ENCODE data around the gene CMSS1. TPM values are rescaled to one million over a fixed set of nuclear protein-coding genes. Genes with fewer than 3 reads are reported as not detected.

The CMSS1 gene
- total RNA-seq, 1 experiment from 2014 or later = 70.6 TPM

DNA sequence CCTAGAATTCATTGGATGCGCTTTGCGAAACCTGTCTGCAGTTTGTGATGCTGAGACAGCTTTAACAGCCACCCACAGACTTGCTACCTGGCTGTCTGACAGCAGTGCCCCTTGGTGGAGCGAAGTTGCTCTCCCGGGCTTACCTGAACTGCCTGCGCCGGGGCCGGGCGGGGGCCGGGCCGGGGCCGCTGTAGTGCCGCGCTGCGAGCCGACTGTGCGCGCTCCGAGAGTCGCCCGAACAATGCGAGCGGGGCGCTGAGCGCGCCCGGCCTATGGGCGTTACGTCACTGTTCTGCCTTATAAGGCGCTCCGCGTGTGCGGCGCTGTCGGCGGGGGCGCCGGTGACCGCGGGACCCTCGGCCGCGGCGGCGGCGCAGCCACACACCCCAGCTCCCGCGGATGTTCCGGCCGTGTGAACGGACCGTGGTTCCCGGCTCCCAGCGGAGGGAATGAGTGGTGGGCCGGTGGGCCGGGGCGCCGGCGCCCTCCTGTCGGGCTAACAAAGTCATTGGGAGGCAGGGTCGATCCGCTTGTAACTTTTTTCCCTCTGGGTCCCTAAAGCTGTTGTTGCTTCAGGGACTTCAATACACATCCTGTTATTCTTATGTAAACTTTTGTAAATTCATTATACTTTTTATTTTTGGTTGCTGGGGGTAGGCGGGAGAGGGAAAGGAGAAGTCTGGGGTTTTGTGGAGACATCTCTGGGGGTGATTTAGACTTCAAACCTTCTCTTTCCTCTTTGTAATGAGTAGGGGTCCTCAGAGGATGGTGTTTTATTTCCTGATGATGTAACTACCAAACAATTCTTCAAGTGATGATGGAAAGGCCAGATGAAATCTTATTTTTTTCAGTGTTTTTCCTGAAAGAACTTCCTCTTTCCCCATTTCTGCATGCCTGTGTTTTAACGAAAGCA lies 58.5 kb downstream of the CMSS1 start (continued):
- TF ChIP-seq E2F5 (CRISPR knock-in tag; IDR thresholded peaks at IDR 0.05) = peak; percentile 87
- TF ChIP-seq GABPB1 (CRISPR knock-in tag; IDR thresholded peaks at IDR 0.05) = peak; percentile 86

- ChIA-PET POLR2A (interaction anchor here (1.0 kb wide), 1 partner anchor 30 kb away, joined by 3 read pairs; no protein-coding TSS in a partner anchor), CTCF (no interaction called here)
- TF ChIP-seq ZNF396 (CRISPR knock-in tag; IDR thresholded peaks at IDR 0.05; ENCODE audit: borderline replicate concordance) (no peak), ZNF138 (CRISPR knock-in tag; conservative IDR thresholded peaks at IDR 0.05) (no peak), NR1H2 (CRISPR knock-in tag; IDR thresholded peaks at IDR 0.05) (no peak), OVOL2 (CRISPR knock-in tag; IDR thresholded peaks at IDR 0.05; ENCODE audit: borderline replicate concordance) (no peak), ZNF671 (CRISPR knock-in tag; IDR thresholded peaks at IDR 0.05) (no peak), CREB1 (CRISPR knock-in tag; IDR thresholded peaks at IDR 0.05) (no peak), ELF4 (CRISPR knock-in tag; IDR thresholded peaks at IDR 0.05; ENCODE audit: low read depth) (no peak), NR3C1 (CRISPR knock-in tag; conservative IDR thresholded peaks at IDR 0.05; ENCODE audit: low read depth) (no peak), RELA (CRISPR knock-in tag; IDR thresholded peaks at IDR 0.05; ENCODE audit: borderline replicate concordance) (no peak)
- no peaks in the 10 kb centered on the region for H3K36me3 Mint-ChIP-seq
- H3K4me1 Mint-ChIP-seq = peaks cover 17% of the 10 kb centered on the region
- ATAC-seq = no peak
- H3K9me3 Mint-ChIP-seq = no peaks in the 10 kb centered on the region
- H3K27me3 Mint-ChIP-seq (ENCODE audit: low read depth) = peaks cover 76% of the 10 kb centered on the region
- DNase-seq (ENCODE audit: low spot score) = no peak
- H3K27ac Mint-ChIP-seq = no peak overlapping the region
- H3K4me3 Mint-ChIP-seq = 0 out of 2 replicates have a peak overlapping the region, but pooled peaks have one; percentile 64
These were observed 59.4 kb downstream of the CMSS1 start for GRCh38 chr3:99877031-99877579.

DNA sequence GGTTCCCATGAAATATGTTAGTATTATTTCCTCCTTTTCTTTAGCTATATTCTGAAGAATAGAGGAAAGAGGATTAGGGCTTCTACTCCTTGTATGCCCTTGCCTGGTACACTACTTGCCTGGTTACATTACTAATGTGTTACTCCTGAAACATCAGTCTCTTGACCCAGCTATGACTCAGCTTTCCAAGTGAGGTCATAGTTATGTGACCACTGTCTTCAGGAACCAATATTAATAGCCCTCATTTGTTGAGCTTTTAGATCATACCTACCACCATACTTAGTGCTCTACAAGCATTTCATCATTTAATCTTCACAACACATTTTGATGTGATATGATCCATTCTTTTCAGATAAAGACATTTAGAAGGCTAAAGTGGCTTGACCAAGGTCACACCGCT lies 60.3 kb downstream of the CMSS1 start:
- ATAC-seq = no peak
- ChIA-PET POLR2A (interaction anchor here (1.0 kb wide), 1 partner anchor 31 kb away, joined by 3 read pairs; no protein-coding TSS in a partner anchor), CTCF (no interaction called here)
- H3K4me3 Mint-ChIP-seq = no peak overlapping the region
- no peak for DNase-seq (ENCODE audit: low spot score)
- peaks cover 69% of the 10 kb centered on the region for H3K27me3 Mint-ChIP-seq (ENCODE audit: low read depth)
- H3K4me1 Mint-ChIP-seq = peaks cover 17% of the 10 kb centered on the region
- H3K9me3 Mint-ChIP-seq = no peaks in the 10 kb centered on the region
- no peak for TF ChIP-seq TP53 (CRISPR knock-in tag; IDR thresholded peaks at IDR 0.05)
- TF ChIP-seq E2F1 (CRISPR knock-in tag; IDR thresholded peaks at IDR 0.05) = no peak
- 0 out of 2 replicates have a peak, but pooled peaks have one; percentile 24 for TF ChIP-seq GABPB1 (CRISPR knock-in tag; IDR thresholded peaks at IDR 0.05)
- no peak for TF ChIP-seq ESRRA (CRISPR knock-in tag; IDR thresholded peaks at IDR 0.05; ENCODE audit: borderline replicate concordance)
- no peaks in the 10 kb centered on the region for H3K36me3 Mint-ChIP-seq
- no peak overlapping the region for H3K27ac Mint-ChIP-seq

DNA sequence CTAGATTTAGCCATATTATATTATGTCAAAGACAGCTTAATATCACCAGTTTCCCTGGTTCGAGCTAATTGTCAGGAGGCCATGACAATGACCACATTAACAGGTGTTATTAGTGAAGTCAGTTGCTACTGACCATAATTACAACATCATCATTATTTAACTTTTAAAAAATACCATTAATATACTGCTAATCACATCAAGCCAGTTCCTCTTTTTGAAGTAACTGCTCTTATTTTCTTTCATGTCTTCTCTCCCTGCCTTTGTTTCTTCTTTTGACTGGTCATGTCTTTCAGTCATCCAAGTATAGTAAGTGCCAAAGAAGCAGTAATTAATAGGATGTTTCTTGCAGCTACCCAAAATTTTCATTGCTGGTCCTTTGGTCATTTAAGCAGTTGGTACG lies 61.6 kb downstream of the CMSS1 start:
- Mint-ChIP-seq H3K4me3 (no peak overlapping the region), H3K27me3 (ENCODE audit: low read depth) (peaks cover 56% of the 10 kb centered on the region), H3K4me1 (peaks cover 20% of the 10 kb centered on the region), H3K36me3 (no peaks in the 10 kb centered on the region), H3K9me3 (no peaks in the 10 kb centered on the region), H3K27ac (no peak overlapping the region)
- ATAC-seq (no peak), DNase-seq (ENCODE audit: low spot score) (no peak)
- ChIA-PET POLR2A (no interaction called here), CTCF (no interaction called here)
- no peak for TF ChIP-seq ATF1 (CRISPR knock-in tag; IDR thresholded peaks at IDR 0.05)
- TF ChIP-seq, protein P1, sequence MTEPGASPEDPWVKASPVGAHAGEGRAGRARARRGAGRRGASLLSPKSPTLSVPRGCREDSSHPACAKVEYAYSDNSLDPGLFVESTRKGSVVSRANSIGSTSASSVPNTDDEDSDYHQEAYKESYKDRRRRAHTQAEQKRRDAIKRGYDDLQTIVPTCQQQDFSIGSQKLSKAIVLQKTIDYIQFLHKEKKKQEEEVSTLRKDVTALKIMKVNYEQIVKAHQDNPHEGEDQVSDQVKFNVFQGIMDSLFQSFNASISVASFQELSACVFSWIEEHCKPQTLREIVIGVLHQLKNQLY (CRISPR knock-in tag; IDR thresholded peaks at IDR 0.05) = no peak
- TF ChIP-seq ZNF219 (CRISPR knock-in tag; IDR thresholded peaks at IDR 0.05; ENCODE audit: borderline replicate concordance) = no peak
- TF ChIP-seq GABPB1 (CRISPR knock-in tag; IDR thresholded peaks at IDR 0.05) = no peak
- no peak for TF ChIP-seq GTF2I (CRISPR knock-in tag; conservative IDR thresholded peaks at IDR 0.05)
- no peak for TF ChIP-seq PRDM15 (CRISPR knock-in tag; IDR thresholded peaks at IDR 0.05)
- no peak for TF ChIP-seq ZNF317 (CRISPR knock-in tag; IDR thresholded peaks at IDR 0.05; ENCODE audit: borderline replicate concordance, low read depth)
- no peak for TF ChIP-seq JAZF1 (CRISPR knock-in tag; IDR thresholded peaks at IDR 0.05)
- TF ChIP-seq JUN (CRISPR knock-in tag; IDR thresholded peaks at IDR 0.05) = no peak
- no peak for TF ChIP-seq ZNF232 (CRISPR knock-in tag; IDR thresholded peaks at IDR 0.05)
- TF ChIP-seq SOX15 (CRISPR knock-in tag; IDR thresholded peaks at IDR 0.05) = no peak
